ENCODE results near the gene SPRY4.

- TF ChIP-seq CTCF (IDR thresholded peaks at IDR 0.05; ENCODE audit: low read length) (no peak), EZH2 (optimal IDR thresholded peaks at IDR 0.05; ENCODE audit: low read depth, low read length) (no peak)
Measured at GRCh38 chr5:142283304-142283703, 41.5 kb downstream of the SPRY4 start.
